IMR-90 (cell line): ENCODE measurements around the gene SERPINB11. TPM values are rescaled to one million over a fixed set of nuclear protein-coding genes. Genes with fewer than 3 reads are reported as not detected.

Experiments used
- ATAC-seq: fragments of 200-7000 bp; cut with Tn5 transposase; 2 replicates; pipeline ENCODE4 v1.9.1; 2020; ENCODE audit warnings: low read depth, mild to moderate bottlenecking, moderate library complexity
- BruUV-seq: library from RNA; stranded (reverse); fragments of 400-500 nt; replicated peaks from 2 replicates; lab custom pipeline; 2021; lab: Mats Ljungman, UMichigan
- CTCF ChIA-PET: fragments of 300-600 bp; formaldehyde crosslinking; extraction: SDS; loops from one replicate; lab custom pipeline; 2021; ENCODE audit warnings: antibody characterized with exemption; lab: Yijun Ruan, JAX
- POLR2A ChIA-PET: fragments of 300-600 bp; sonication (Branson Sonifier 250); formaldehyde crosslinking; loops from one replicate; lab custom pipeline; 2022; ENCODE audit warnings: antibody characterized with exemption; ENCODE audit not compliant: unreplicated experiment; lab: Charles Lee
- DNase-seq: peaks from one replicate; pipeline ENCODE4 v3.0.0; 2013
- H2AFZ ChIP-seq: replicated peaks from 2 replicates; pipeline ENCODE3; 2013; ENCODE audit warnings: low read length, mild to moderate bottlenecking; ENCODE audit not compliant: poor library complexity
- H2AK5ac ChIP-seq: 2 replicates; pipeline ENCODE4 v1.6.1; 2013; ENCODE audit warnings: low read depth, low read length, inconsistent platforms
- H2AK9ac ChIP-seq: replicated peaks from 2 replicates; pipeline ENCODE3; 2013; ENCODE audit warnings: mild to moderate bottlenecking, low read depth, low read length, moderate library complexity; ENCODE audit not compliant: poor library complexity
- H2BK120ac ChIP-seq: 2 replicates; pipeline ENCODE4 v1.6.1; 2013; ENCODE audit warnings: low read depth, low read length, inconsistent platforms
- H2BK15ac ChIP-seq: 3 replicates; pipeline ENCODE4 v1.6.1; 2013; ENCODE audit warnings: low read depth, low read length, inconsistent platforms
- H2BK20ac ChIP-seq: 2 replicates; pipeline ENCODE4 v1.6.1; 2013; ENCODE audit warnings: low read depth, mild to moderate bottlenecking, inconsistent platforms, low read length, moderate library complexity
- H2BK5ac ChIP-seq: 2 replicates; pipeline ENCODE4 v1.6.1; 2013; ENCODE audit warnings: mild to moderate bottlenecking, low read depth, low read length, inconsistent platforms; ENCODE audit not compliant: poor library complexity, severe bottlenecking
- H3K14ac ChIP-seq: replicated peaks from 2 replicates; pipeline ENCODE4 v1.6.1; 2013; ENCODE audit warnings: low read depth, low read length, inconsistent platforms
- H3K18ac ChIP-seq: 2 replicates; pipeline ENCODE4 v1.6.1; 2013; ENCODE audit warnings: low read depth, low read length, control low read depth
- H3K23ac ChIP-seq: 2 replicates; pipeline ENCODE4 v1.6.1; 2013; ENCODE audit warnings: low read depth, low read length, inconsistent platforms
- H3K27ac ChIP-seq: 2 replicates; pipeline ENCODE4 v1.5.1; 2013; ENCODE audit warnings: mild to moderate bottlenecking, control low read depth, low read length; ENCODE audit not compliant: insufficient read depth
- H3K27me3 ChIP-seq: 2 replicates; pipeline ENCODE4 v1.6.1; 2013; ENCODE audit warnings: low read length; ENCODE audit not compliant: control insufficient read depth, insufficient read depth
- H3K36me3 ChIP-seq: 2 replicates; pipeline ENCODE4 v1.6.1; 2013; ENCODE audit warnings: low read length, mixed read lengths; ENCODE audit not compliant: control insufficient read depth, insufficient read depth
- H3K4ac ChIP-seq: 2 replicates; pipeline ENCODE4 v1.6.1; 2013; ENCODE audit warnings: low read depth, low read length, inconsistent platforms
- H3K4me1 ChIP-seq: 2 replicates; pipeline ENCODE4 v1.6.1; 2013; ENCODE audit warnings: low read length, mixed read lengths; ENCODE audit not compliant: control insufficient read depth, insufficient read depth
- H3K4me2 ChIP-seq: 2 replicates; pipeline ENCODE4 v1.6.1; 2013; ENCODE audit warnings: low read depth, mild to moderate bottlenecking, control low read depth, low read length, moderate library complexity
- H3K4me3 ChIP-seq: 2 replicates; pipeline ENCODE4 v1.5.1; 2013; ENCODE audit warnings: low read depth, mild to moderate bottlenecking, control low read depth, low read length, moderate library complexity; ENCODE audit not compliant: insufficient read depth
- H3K56ac ChIP-seq: 2 replicates; pipeline ENCODE4 v1.6.1; 2013; ENCODE audit warnings: low read length, inconsistent platforms; ENCODE audit not compliant: insufficient read depth; ENCODE audit errors: extremely low read depth
- H3K79me1 ChIP-seq, 2 experiments: 2 replicates each; pipeline ENCODE4 v1.6.1; 2013; ENCODE audit warnings: low read length in 2 of 2, inconsistent platforms in 1 of 2, low read depth in 1 of 2
- H3K9ac ChIP-seq: 2 replicates; pipeline ENCODE4 v1.6.1; 2013; ENCODE audit warnings: low read depth, low read length, control low read depth
- H3K9me1 ChIP-seq: 2 replicates; pipeline ENCODE4 v1.6.1; 2013; ENCODE audit warnings: low read length, inconsistent platforms; ENCODE audit not compliant: insufficient read depth
- H3K9me3 ChIP-seq: 2 replicates; pipeline ENCODE4 v1.6.1; 2013; ENCODE audit warnings: low read length; ENCODE audit not compliant: control insufficient read depth, insufficient read depth
- H4K20me1 ChIP-seq: 2 replicates; pipeline ENCODE4 v1.6.1; 2013; ENCODE audit warnings: low read length, inconsistent platforms; ENCODE audit not compliant: insufficient read depth
- H4K5ac ChIP-seq: 2 replicates; pipeline ENCODE4 v1.6.1; 2013; ENCODE audit warnings: mild to moderate bottlenecking, low read depth, low read length, control low read depth
- H4K8ac ChIP-seq, 2 experiments: 2 replicates each; pipeline ENCODE4 v1.6.1; 2013; ENCODE audit warnings: low read depth in 2 of 2, low read length in 2 of 2, control low read depth in 1 of 2, inconsistent platforms in 1 of 2
- H4K91ac ChIP-seq: 2 replicates; pipeline ENCODE4 v1.6.1; 2013; ENCODE audit warnings: low read depth, low read length, inconsistent platforms; ENCODE audit not compliant: insufficient read depth
- MAFK ChIP-seq: IDR thresholded peaks from 2 replicates; pipeline ENCODE4 v1.6.1; 2012; ENCODE audit warnings: low read depth, low read length, improper control_type of control experiment
- MXI1 ChIP-seq: IDR thresholded peaks from 2 replicates; pipeline ENCODE4 v1.6.1; 2012; ENCODE audit warnings: low read depth, mild to moderate bottlenecking, low read length, moderate library complexity, borderline replicate concordance
- RFX5 ChIP-seq: IDR thresholded peaks from 2 replicates; pipeline ENCODE4 v1.8.0; 2012; ENCODE audit warnings: low read depth, mild to moderate bottlenecking, low read length, moderate library complexity
- dilution Hi-C: fragments of 300-500 bp; cut with HindIII; formaldehyde crosslinking; loops from one replicate; pipeline ENCODE4 v1.14.3; 2018; ENCODE audit warnings: low sequenced_read_pairs; ENCODE audit not compliant: unreplicated experiment
- in situ Hi-C: fragments of 300-500 bp; cut with MboI; formaldehyde crosslinking; loops from 3 replicates; pipeline ENCODE4 v1.14.3; 2019; ENCODE audit warnings: low sequenced_read_pairs, inconsistent platforms, mixed read lengths
- intact Hi-C: fragments of 100-400 bp; cut with micrococcal nuclease; formaldehyde crosslinking; loops from 2 replicates; pipeline ENCODE4 v1.10.0; 2022
- polyA plus RNA-seq, 3 experiments: library from polyadenylated mRNA; depleted of rRNA; stranded (reverse); fragments of >200 nt; gene quantifications; 2 replicates each; pipeline ENCODE4 v1.2.3, GENCODE V29; 2012; ENCODE audit warnings: low replicate concordance in 1 of 3
- total RNA-seq: library from RNA; depleted of rRNA; stranded (reverse); fragments of >200 nt; gene quantifications from 2 replicates; pipeline ENCODE4 v1.2.3, GENCODE V29; 2012
- TF ChIP-seq, protein P1 (sequence below): conservative IDR thresholded peaks from 2 replicates; pipeline ENCODE4 v1.5.1; 2012; ENCODE audit warnings: mild to moderate bottlenecking, low read depth, low read length, improper control_type of control experiment

Gene SERPINB11
- total and polyA plus RNA-seq, 2 of the 4 experiments (the other 2 are of a cell fraction), result 0.12 to 0.18 TPM

DNA sequence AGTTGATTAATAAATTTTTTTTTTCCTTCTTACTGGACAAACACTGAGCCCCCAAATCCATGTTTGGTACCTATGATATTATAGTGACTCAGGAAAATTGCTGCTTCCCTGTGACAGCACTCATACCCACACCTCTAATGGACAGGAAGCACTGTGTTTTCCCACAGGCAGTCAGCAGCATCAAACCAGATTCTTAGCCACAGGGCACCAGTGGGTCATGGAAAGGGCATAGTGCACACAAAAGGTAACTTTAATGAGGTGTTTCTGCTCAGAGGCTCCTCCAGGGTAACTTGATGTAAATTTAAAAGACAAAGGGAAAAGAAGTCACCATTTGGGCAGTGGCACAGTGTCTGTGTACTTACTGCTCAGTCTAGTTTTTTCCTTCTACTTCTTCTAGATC lies 34.1 kb downstream of the SERPINB11 start:
- CTCF ChIA-PET, result no interaction called here
- DNase-seq, result peak; percentile 41
- H3K9ac ChIP-seq, result no peak overlapping the region
- ATAC-seq, result no peak
- no TSS peak for BruUV-seq
- no peak overlapping the region for H3K56ac ChIP-seq
- intact Hi-C loops, result no loop called here
- no peak overlapping the region for H2BK5ac ChIP-seq
- no peaks in the 10 kb centered on the region for H4K20me1 ChIP-seq
- H3K9me3 ChIP-seq, result no peaks in the 10 kb centered on the region
- POLR2A ChIA-PET, result no interaction called here
- no peak overlapping the region for H3K23ac ChIP-seq
- H4K5ac ChIP-seq, result no peak overlapping the region
- H2AK9ac ChIP-seq, result no peak overlapping the region
- no peak overlapping the region for H4K8ac ChIP-seq
- no peak overlapping the region for H3K27ac ChIP-seq
- H2AK5ac ChIP-seq, result no peak overlapping the region
- H2BK20ac ChIP-seq, result no peak overlapping the region
- H4K91ac ChIP-seq, result no peak overlapping the region
- H3K4ac ChIP-seq, result no peak overlapping the region
- no peak overlapping the region for H3K14ac ChIP-seq
- no peaks in the 10 kb centered on the region for H3K27me3 ChIP-seq
- H3K18ac ChIP-seq, result no peak overlapping the region
- dilution Hi-C loops, result no loop called here
- TF ChIP-seq, protein P1, sequence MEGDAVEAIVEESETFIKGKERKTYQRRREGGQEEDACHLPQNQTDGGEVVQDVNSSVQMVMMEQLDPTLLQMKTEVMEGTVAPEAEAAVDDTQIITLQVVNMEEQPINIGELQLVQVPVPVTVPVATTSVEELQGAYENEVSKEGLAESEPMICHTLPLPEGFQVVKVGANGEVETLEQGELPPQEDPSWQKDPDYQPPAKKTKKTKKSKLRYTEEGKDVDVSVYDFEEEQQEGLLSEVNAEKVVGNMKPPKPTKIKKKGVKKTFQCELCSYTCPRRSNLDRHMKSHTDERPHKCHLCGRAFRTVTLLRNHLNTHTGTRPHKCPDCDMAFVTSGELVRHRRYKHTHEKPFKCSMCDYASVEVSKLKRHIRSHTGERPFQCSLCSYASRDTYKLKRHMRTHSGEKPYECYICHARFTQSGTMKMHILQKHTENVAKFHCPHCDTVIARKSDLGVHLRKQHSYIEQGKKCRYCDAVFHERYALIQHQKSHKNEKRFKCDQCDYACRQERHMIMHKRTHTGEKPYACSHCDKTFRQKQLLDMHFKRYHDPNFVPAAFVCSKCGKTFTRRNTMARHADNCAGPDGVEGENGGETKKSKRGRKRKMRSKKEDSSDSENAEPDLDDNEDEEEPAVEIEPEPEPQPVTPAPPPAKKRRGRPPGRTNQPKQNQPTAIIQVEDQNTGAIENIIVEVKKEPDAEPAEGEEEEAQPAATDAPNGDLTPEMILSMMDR, result no peak
- no peak for TF ChIP-seq MXI1
- no peak for TF ChIP-seq RFX5
- TF ChIP-seq MAFK, result no peak
- no peaks in the 10 kb centered on the region for H3K79me1 ChIP-seq
- no peak overlapping the region for H3K4me2 ChIP-seq
- no peaks in the 10 kb centered on the region for H3K9me1 ChIP-seq
- H3K36me3 ChIP-seq, result no peaks in the 10 kb centered on the region
- H2BK15ac ChIP-seq, result 0 out of 3 replicates have a peak overlapping the region, but pooled peaks have one; percentile 21
- in situ Hi-C loops, result no loop called here
- no peak overlapping the region for H2BK120ac ChIP-seq
- H3K4me3 ChIP-seq, result no peak overlapping the region
- H2AFZ ChIP-seq, result no peak overlapping the region
- H3K4me1 ChIP-seq, result no peaks in the 10 kb centered on the region
